HG03039 (cell line): ENCODE measurements around the gene TPSB2.
"Not testable (repeated sequence)": the region's sequence is repeated elsewhere in the genome, so short reads cannot be mapped to it uniquely, and the experiment has no call there.

Experiments
- ATAC-seq: cut with Tn5 transposase; IDR thresholded peaks from one replicate; pipeline ENCODE4 v1.9.1; 2021; ENCODE audit warnings: mild to moderate bottlenecking, moderate library complexity; ENCODE audit not compliant: unreplicated experiment

TPSB2 gene

GRCh38 chr16:1243907-1244850 lies 14.2 kb upstream of the TPSB2 start:
- not testable (repeated sequence) for ATAC-seq

GRCh38 chr16:1243363-1243762 lies 13.4 kb upstream of the TPSB2 start:
- ATAC-seq, result not testable (repeated sequence)

GRCh38 chr16:1241081-1241480 lies 11.1 kb upstream of the TPSB2 start:
- ATAC-seq, result not testable (repeated sequence)

GRCh38 chr16:1240436-1240835 lies 10.5 kb upstream of the TPSB2 start, which contains the start of gene TPSAB1:
TPSAB1 (plus strand) TSS chr16:1240705; CDS start chr16:1240939, 234 bp downstream.
- ATAC-seq, result not testable (repeated sequence)

GRCh38 chr16:1239575-1239974 lies 9.6 kb upstream of the TPSB2 start:
- ATAC-seq, result not testable (repeated sequence)

GRCh38 chr16:1238909-1239308 lies 8.9 kb upstream of the TPSB2 start:
- not testable (repeated sequence) for ATAC-seq

GRCh38 chr16:1237990-1238389 lies 8.0 kb upstream of the TPSB2 start:
- no peak for ATAC-seq

- not testable (repeated sequence) for ATAC-seq
These were observed 6.7 kb upstream of the TPSB2 start for GRCh38 chr16:1236659-1237058.

GRCh38 chr16:1232049-1232748 lies 2.2 kb upstream of the TPSB2 start:
- not testable (repeated sequence) for ATAC-seq

GRCh38 chr16:1231301-1231700 lies 1.3 kb upstream of the TPSB2 start:
- ATAC-seq, result not testable (repeated sequence)

- ATAC-seq, result not testable (repeated sequence)
These were observed 658 bp upstream of the TPSB2 start for GRCh38 chr16:1230471-1231212.

- ATAC-seq, result not testable (repeated sequence)
These were observed 508 bp downstream of the TPSB2 start for GRCh38 chr16:1229476-1229875.

- not testable (repeated sequence) for ATAC-seq
These were observed 1.8 kb downstream of the TPSB2 start for GRCh38 chr16:1228227-1228626.

- not testable (repeated sequence) for ATAC-seq
These were observed 3.3 kb downstream of the TPSB2 start for GRCh38 chr16:1226692-1227091.

- ATAC-seq, result not testable (repeated sequence)
These were observed 4.2 kb downstream of the TPSB2 start for GRCh38 chr16:1225728-1226311.

GRCh38 chr16:1225051-1225451 lies 4.9 kb downstream of the TPSB2 start, which contains the start of gene TPSG1:
TPSG1 (minus strand) TSS chr16:1225268; CDS start chr16:1225252, 16 bp downstream.
- no peak for ATAC-seq

GRCh38 chr16:1224558-1224957 lies 5.4 kb downstream of the TPSB2 start:
- no peak for ATAC-seq

GRCh38 chr16:1223355-1224214 lies 6.4 kb downstream of the TPSB2 start:
- ATAC-seq, result no peak

GRCh38 chr16:1222553-1223354 lies 7.2 kb downstream of the TPSB2 start:
- ATAC-seq, result no peak
